OCI-LY1 (cell line): ENCODE data around the gene FAM180A.

Experiments
- CTCF ChIP-seq: fragments of 200-600 bp; sonication (generic), shearing (Covaris generic); IDR thresholded peaks from 2 replicates; pipeline ENCODE4 v1.5.1; 2017; ENCODE audit warnings: mild to moderate bottlenecking, antibody characterized with exemption, low read length, moderate library complexity, mixed read lengths
- EZH2 ChIP-seq: fragments of 200-600 bp; sonication (generic), shearing (Covaris generic); IDR thresholded peaks from 2 replicates; pipeline ENCODE4 v1.8.0; 2017; ENCODE audit warnings: borderline replicate concordance, mixed run types, mild to moderate bottlenecking, antibody characterized with exemption, low read length, moderate library complexity, mixed read lengths

- no peak for TF ChIP-seq CTCF
- no peak for TF ChIP-seq EZH2
Observed at GRCh38 chr7:135704698-135705097, 43.9 kb downstream of the FAM180A start.
